Measurements from ENCODE around the gene CCDC134. TPM values are rescaled to one million over a fixed set of nuclear protein-coding genes. Genes with fewer than 3 reads are reported as not detected.

Gene CCDC134
- total RNA-seq, 1 donor from 2014 or later: 16.9 TPM

- Mint-ChIP-seq H3K36me3 (no peaks in the 10 kb centered on the region), H3K4me1 (no peaks in the 10 kb centered on the region), H3K9me3 (no peaks in the 10 kb centered on the region), H3K27me3 (ENCODE audit: low read depth) (no peaks in the 10 kb centered on the region), H3K27ac (no peak overlapping the region), H3K4me3 (no peak overlapping the region)
- no peak for TF ChIP-seq CTCF (IDR thresholded peaks at IDR 0.05; ENCODE audit: unreplicated experiment)
- DNase-seq (ENCODE audit: low spot score in 2 of 2, unreplicated experiment in 2 of 2): no peak
Measured at GRCh38 chr22:41779929-41780505, 20.5 kb upstream of the CCDC134 start.

- H3K27ac Mint-ChIP-seq: no peak overlapping the region
- H3K4me1 Mint-ChIP-seq: no peaks in the 10 kb centered on the region
- no peaks in the 10 kb centered on the region for H3K36me3 Mint-ChIP-seq
- no peaks in the 10 kb centered on the region for H3K27me3 Mint-ChIP-seq (ENCODE audit: low read depth)
- TF ChIP-seq CTCF (IDR thresholded peaks at IDR 0.05; ENCODE audit: unreplicated experiment): no peak
- no peaks in the 10 kb centered on the region for H3K9me3 Mint-ChIP-seq
- no peak for DNase-seq (ENCODE audit: low spot score in 2 of 2, unreplicated experiment in 2 of 2)
- H3K4me3 Mint-ChIP-seq: no peak overlapping the region
Measured at GRCh38 chr22:41780746-41781505, 19.6 kb upstream of the CCDC134 start.

DNA sequence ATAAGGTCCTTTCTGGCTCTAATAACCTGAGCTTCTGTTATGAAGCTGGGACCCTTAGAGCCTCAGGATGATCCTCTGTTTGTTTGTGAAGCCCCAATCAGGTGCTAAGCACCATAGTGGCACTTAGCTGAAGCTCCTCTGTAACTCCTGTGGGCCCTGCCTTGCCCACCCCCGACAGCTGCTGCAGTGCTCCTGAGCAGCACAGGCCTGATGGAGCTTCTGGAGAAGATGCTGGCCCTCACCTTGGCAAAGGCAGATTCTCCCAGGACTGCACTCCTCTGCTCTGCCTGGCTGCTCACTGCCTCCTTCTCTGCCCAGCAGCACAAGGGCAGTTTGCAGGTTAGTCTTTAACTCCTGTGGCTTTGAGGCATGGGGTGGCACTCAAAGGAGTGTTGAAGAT lies 19.0 kb upstream of the CCDC134 start:
- TF ChIP-seq CTCF (IDR thresholded peaks at IDR 0.05; ENCODE audit: unreplicated experiment): no peak
- Mint-ChIP-seq H3K36me3 (no peaks in the 10 kb centered on the region), H3K27ac (no peak overlapping the region), H3K4me1 (no peaks in the 10 kb centered on the region), H3K4me3 (no peak overlapping the region), H3K27me3 (ENCODE audit: low read depth) (no peaks in the 10 kb centered on the region), H3K9me3 (no peaks in the 10 kb centered on the region)
- no peak for DNase-seq (ENCODE audit: low spot score in 2 of 2, unreplicated experiment in 2 of 2)

- Mint-ChIP-seq H3K4me3 (no peak overlapping the region), H3K27ac (no peak overlapping the region), H3K4me1 (no peaks in the 10 kb centered on the region), H3K9me3 (no peaks in the 10 kb centered on the region), H3K36me3 (no peaks in the 10 kb centered on the region), H3K27me3 (ENCODE audit: low read depth) (no peaks in the 10 kb centered on the region)
- no peak for TF ChIP-seq CTCF (IDR thresholded peaks at IDR 0.05; ENCODE audit: unreplicated experiment)
- DNase-seq (ENCODE audit: low spot score in 2 of 2, unreplicated experiment in 2 of 2): no peak
Measured at GRCh38 chr22:41782316-41782715, 18.2 kb upstream of the CCDC134 start.

GRCh38 chr22:41782751-41783150 lies 17.7 kb upstream of the CCDC134 start:
- Mint-ChIP-seq H3K4me3 (no peak overlapping the region), H3K9me3 (no peaks in the 10 kb centered on the region), H3K36me3 (no peaks in the 10 kb centered on the region), H3K27ac (no peak overlapping the region), H3K4me1 (no peaks in the 10 kb centered on the region), H3K27me3 (ENCODE audit: low read depth) (no peaks in the 10 kb centered on the region)
- DNase-seq (ENCODE audit: low spot score in 2 of 2, unreplicated experiment in 2 of 2): no peak
- no peak for TF ChIP-seq CTCF (IDR thresholded peaks at IDR 0.05; ENCODE audit: unreplicated experiment)

Data from mesothelial cell of epicardium (in vitro differentiated cells).